Activated CD4-positive, CD25-positive, alpha-beta regulatory T cell treated with anti-CD3 and anti-CD28 coated beads, Interleukin-2, amount 50 U/mL, for 24 hours (primary cell): Measurements from ENCODE around the gene SEPTIN14.
"Not testable (repeated sequence)": the region's sequence is repeated elsewhere in the genome, so short reads cannot be mapped to it uniquely, and the experiment has no call there.

ENCODE experiments used
- ATAC-seq, 2 donors: fragments of 150-1000 bp; cut with Tn5 transposase; one replicate each; pipeline ENCODE4 v1.10.0; 2021; ENCODE audit warnings: mild to moderate bottlenecking in 1 of 2, moderate library complexity in 1 of 2

Gene SEPTIN14

DNA sequence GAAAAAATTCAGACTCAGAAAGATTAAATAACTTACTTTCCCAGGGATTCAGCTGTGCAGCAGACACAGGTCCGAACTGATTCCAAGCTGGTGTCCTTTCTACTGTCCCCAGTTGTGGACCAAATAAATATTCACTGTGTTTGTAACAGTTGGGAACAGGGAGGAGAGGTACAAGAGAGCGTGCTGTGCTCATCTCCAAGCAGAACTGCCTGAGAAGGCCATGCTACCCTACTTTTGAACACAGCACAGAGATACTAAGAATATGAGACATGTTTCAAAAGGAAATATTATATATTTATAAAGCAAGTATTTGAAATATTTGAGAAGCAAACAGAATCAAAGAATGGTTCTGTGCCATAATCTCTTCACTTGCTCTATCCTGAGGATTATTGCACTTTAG lies at the start of gene SEPTIN14:
Gene SEPTIN14, minus strand, starts transcription at position 101 of the 400 bp plus-strand sequence. CDS start 756 bp downstream, outside the sequence.
- ATAC-seq = not testable (repeated sequence)

DNA sequence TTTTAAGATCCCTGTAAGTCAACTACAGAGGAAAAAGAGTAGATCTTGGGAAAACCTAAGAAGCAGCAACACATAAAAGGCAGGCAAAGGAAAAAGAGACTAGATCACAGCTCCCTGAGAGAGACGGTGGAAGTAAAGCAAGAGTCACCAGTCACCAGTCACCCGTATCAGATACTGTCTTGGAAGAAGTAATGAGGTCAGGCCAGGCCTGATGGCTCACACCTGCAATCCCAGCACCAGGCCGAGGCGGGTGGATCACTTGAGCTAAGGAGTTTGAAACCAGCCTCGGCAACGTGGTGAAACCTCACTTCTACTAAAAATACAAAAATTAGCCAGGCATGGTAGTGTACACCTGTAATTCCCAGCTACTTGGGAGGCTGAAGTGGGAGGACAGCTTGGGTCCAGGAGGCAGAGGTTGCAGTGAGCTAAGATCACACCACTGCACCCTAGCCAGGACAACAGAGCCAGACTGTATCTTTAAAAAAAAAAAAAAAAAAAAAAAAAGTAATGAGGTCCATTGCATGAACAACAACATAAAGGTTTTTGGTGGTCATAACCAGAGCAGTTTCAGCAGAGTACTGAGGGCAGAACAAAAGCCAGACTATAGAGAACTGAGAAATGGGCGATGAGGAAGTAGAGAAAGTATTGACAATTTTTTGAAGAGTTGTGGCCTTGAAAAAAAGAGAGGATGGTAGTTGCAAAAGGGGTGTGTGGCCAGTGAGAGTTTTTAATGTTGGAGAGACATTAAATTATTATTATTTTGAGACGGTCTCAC lies 41.6 kb upstream of the SEPTIN14 start:
- ATAC-seq = no peak

DNA sequence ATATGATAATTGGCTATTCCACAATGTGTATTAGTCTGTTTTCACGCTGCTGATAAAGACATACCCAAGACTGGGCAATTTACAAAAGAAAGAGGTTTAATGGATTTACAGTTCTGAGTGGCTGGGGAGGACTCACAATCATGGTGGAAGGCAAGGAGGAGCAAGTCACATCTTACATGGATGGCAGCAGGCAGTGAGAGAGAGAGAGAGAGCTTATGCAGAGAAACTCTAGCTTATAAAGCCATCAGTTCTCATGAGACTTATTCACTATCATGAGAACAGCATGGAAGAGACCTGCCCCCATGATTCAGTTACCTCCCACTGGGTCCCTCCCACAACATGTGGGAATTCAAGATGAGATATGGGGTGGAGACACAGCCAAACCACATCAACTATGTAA lies 38.5 kb upstream of the SEPTIN14 start:
- ATAC-seq = not testable (repeated sequence)

DNA sequence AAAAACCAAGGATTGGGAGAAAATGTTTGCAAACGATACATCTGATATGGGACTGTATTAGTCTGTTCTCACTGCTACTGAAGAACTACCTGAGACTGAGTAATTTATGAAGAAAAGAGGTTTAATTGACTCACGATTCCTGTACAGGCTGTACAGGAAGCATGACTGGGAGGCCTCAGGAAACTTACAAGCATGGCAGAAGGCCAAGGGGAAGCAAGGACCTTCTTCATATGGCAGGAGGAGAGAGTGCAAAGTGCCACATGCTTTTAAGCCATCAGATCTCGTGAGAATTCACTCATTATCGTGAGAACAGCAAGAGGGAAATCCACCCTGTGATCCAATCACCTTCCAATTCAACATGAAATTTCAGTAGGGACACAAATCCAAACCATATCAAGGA lies 35.7 kb upstream of the SEPTIN14 start:
- no peak for ATAC-seq

DNA sequence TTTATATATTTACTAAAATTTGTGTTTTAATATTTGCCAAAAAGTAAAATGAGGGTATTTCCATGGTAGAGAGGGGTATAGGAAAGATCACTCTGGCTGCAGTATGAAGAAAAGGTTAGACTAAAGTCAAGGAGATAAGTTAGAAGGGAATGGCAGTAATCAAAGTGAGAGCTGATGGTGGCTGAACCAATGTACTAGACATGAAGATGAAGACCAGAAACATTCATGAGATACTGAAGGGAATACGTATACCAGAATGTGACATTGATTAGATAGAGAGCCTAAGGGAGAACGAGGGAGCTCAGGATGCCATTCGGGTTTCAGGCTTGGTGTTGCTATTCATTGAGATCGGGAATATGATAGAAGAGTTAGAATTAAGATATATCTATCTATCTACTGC lies 32.5 kb upstream of the SEPTIN14 start:
- ATAC-seq = no peak

DNA sequence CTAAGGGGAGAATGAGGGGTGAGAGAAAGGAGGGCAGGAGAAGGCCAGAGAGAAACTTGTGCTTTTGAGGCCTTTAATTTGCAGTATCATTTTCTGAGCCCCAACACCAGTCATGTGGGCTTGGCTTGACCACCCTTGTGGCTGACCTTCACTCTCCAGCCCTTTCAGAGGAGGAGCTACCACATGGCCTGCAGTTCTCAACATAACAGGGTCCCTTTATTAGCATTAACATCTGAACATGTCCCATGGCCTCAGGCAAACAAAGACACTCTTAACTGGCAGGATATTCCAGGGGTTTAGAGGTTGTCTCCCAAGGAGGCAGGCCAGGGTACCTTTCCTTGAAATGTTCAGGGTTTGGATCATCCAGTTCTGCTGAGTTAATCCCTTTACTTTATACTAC lies 31.4 kb upstream of the SEPTIN14 start:
- ATAC-seq = no peak

DNA sequence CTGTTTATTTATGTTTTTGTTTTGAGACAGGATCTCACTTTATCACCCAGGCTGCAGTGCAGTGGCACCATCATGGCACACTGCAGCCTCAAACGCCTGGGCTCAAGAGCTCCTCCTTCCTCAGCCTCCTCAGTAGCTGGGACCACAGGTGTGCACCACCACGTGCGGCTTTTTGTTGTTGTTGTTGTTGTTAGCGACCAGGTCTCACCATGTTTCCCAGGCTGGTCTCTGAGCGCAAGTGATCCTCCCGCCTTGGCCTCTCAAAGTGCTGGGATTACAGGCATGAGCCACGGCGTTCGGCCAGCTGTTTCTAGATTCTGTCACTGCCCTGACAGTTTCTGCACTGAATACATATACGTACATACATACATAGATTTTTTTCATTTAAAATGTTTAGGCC lies 25.8 kb upstream of the SEPTIN14 start:
- not testable (repeated sequence) for ATAC-seq

DNA sequence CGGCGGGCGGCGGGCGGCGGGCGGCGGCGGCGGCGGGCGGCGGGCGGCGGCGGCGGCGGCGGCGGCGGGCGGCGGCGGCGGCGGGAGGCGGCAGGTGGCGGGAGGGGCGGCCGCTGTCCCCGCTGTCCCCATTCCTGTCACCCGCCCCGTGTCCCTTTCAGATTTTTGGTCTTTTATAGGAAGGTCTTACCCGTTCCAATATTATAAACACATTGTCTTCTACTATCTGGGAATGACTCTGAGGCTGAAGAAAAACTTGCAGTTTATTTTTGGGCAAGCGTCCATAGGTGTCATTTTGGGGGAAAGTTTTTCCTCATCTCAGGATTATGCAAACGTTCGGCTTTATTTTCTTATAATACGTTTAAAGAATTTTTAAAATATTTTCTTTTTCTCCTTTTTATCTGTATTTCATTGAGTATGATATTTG lies 25.3 kb upstream of the SEPTIN14 start:
- no peak for ATAC-seq

DNA sequence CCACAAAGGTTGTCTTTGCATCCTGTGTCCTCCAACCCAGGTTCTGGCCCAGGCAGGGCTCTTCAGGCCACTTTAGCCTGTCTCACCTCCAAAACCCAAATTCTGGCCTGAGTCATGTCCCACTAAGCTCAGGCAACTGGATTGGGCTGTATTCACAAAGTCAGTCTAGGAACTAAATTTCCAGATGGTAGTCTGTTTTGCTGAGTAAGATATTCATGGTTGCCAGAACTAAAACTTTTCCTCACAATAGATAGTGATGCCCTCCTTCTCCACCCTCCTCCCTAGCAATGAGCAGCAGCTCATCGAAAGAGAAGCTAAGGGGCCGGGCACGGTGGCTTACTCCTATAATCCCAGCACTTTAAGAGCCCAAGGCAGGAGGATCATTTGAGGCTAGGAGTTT lies 21.8 kb upstream of the SEPTIN14 start:
- ATAC-seq = no peak

DNA sequence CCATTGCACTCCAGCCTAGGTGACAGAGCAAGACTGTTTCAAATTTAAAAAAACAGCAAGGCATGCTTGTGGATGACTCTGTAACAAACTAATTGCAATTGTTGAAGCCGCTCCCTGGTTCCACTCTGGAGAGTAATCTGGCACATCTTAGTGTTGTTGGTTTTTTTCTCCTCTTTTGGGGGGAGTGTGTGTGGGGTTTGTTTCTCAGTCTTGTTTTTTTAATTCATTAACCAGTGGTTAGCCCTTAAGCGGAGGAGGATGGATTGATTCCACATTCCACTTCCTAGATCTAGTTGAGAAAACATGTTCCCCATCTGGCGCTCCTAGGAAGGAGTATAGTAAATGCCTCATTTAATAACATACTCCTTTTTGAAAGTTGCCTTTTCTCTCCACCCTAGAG lies 16.1 kb upstream of the SEPTIN14 start:
- no peak for ATAC-seq

DNA sequence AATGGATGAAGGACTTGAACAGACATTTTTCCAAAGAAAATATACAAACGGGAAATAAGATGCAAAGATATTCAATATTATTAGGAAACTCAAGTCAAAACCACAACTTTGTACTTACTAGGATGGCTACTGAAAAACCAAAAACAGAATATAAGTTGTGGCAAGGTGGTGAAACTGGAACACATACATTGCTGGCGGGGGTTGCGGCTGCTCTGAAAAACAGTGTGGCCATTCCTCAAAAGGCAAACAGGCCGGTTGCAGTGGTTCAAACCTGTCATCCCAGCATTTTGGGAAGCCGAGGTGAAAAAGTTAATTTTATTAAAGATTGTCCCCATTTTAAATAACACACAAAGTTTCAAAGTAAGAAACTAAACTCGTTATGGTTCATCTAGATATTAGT lies 14.8 kb upstream of the SEPTIN14 start:
- no peak for ATAC-seq

DNA sequence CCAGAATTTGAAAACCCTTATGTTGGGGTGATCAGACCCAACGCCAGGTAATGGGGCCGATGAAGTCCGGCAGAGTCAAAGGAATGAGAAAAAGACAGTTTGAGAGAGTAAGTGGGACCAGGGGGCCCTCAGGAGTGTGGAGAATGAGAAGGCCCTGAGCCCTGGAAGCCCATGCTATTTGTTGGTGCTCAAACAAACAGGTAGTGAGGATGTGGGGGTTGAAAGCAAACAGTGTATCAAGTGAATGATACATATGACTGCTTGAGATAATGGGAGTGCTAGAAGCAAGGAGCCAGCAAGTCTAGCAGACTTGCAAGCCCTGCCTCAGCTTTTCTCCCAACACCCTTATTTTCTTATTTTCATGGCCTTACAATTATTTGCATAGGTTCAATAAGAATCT lies 11.2 kb upstream of the SEPTIN14 start:
- no peak for ATAC-seq

DNA sequence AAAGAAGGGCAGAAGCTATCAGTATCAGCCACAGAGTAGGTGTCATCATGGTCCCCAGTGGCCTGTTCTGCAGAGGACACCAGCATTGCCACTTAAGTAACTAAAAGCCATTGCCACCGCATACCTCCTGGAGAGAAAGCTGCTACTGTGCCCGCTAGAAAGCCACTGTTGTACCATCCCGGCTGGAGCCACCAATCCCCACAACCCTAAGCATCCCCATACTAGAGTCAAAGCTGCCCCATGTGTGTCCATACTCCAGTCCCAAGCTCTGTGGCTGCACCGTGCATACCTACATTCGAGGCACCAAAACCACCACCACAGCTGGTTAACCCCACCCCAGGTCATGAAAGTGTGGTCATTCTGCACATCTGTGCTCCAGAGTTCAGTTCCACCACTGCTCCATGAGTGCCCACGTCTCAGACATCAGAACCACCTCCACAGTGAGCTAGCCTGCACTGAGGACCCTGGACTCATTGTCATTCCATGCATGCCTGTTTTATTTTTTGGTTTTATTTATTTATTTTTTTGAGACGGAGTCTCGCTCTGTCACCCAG lies 9.5 kb upstream of the SEPTIN14 start:
- no peak for ATAC-seq

DNA sequence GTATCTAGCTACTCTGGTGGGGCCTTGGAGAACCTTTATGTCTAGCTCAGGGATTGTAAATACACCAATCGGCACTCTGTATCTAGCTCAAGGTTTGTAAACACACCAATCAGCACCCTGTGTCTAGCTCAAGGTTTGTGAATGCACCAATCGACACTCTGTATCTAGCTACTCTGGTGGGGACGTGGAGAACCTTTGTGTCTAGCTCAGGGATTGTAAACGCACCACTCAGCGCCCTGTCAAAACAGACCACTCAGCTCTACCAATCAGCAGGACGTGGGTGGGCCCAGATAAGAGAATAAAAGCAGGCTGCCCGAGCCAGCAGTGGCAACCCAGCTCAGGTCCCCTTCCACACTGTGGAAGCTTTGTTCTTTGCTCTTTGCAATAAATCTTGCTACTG lies 6.4 kb upstream of the SEPTIN14 start:
- ATAC-seq = not testable (repeated sequence)

DNA sequence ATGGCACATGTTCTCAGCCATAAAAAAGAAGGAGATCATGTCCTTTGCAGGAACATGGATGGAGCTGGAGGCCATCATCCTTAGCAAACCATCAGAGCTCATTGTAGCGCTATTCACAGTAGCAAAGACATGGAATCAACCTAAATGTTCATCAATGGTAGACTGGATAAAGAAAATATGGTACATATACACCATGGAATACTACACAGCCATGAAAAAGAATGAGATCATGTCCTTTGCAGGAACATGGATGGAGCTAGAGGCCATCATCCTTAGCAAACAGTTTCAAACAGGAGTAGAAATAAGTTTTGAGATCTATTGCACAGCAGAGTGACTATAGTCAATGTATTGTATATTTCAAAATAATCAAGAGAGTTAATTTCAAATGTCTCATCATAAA lies 17.4 kb downstream of the SEPTIN14 start:
- not testable (repeated sequence) for ATAC-seq

DNA sequence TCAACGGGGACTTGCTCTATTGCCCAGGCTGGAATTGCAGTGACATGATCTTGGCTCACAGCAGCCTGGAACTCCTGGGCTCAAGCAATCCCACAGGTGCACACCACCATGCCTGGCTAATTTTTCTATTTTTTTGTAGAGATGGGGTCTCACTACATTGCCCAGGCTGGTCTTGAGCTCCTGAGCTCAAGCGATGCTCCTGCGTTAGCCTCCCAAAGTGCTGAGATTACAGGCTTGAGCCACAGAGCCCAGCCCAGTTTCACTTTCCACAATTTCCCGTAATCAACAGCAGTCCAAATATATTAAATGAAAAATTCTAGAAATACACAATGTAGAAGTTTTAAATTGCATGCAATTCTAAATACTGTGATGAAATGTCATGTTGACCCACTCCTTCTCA lies 24.0 kb downstream of the SEPTIN14 start:
- no peak for ATAC-seq

DNA sequence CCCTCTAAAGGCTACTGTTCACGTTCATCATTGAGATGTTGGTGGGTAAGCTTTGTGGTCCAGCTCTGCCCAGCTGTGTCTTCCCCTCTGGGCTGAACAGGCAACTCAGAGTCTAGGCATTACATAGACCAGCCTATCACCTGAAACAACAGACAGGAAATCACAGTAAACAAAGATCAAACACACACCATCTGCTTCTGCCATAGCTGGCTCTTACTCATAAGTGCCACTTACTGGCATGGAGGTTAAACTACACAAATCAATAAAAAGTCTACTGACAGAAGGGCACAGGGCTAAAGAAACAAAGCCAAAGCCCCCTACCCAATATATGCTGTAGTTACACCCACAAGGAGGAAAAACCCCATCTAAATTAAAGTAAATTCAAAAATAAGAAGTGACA lies 35.0 kb downstream of the SEPTIN14 start:
- ATAC-seq = no peak

DNA sequence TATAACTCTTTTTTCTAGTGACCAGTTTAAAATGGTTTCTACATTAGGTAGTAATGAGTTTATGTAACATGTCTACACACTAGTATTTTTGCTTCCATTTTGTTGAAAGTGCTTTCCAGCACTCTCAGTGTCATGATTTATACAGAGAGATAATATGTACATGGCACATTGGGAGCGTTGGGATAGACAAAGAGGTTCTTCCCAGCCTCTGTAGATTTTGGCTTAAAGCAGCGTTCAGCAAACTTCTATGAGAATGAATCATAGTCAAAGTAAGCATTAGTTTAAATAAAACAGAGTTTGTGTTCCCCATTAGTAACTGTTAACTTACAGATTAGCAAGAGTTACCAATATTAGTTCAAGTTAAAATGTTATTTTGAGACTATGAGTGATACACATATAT lies 43.9 kb downstream of the SEPTIN14 start:
- ATAC-seq = no peak

DNA sequence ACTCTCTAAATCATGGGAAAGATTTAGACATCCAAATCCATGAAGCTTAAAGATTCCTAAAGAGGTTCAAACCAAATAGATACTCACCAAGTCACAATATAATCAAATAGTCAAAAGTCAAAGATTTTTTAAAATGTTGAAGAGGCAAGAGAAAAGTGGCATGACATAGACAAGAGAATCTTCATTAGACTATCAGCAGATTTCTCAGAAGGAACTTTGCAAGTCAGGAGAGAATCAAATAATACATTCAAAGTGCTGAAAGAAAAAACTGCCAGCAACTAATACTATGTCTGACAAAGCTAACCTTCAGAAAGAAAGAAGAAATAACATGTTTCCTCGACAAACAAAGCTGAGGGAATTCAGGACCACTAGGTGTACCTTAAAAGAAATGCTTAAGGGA lies 65.3 kb downstream of the SEPTIN14 start:
- not testable (repeated sequence) for ATAC-seq

DNA sequence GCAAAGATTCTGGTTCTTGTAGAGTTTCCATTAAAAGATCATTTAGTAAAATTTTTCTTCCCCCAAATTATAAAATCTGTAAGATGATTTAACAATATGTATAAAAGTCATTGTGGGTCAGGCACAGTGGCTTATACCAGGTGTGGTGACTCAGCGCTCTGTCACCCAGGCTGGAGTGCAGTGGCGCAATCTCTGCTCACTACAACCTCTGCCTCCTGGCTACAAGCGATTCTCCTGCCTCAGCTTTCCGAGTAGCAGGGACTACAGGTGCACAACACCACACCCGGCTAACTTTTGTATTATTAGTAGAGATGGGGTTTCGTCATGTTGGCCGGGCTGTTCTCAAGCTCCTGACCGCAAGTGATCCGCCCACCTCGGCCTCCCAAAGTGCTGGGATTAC lies 68.0 kb downstream of the SEPTIN14 start:
- no peak for ATAC-seq

DNA sequence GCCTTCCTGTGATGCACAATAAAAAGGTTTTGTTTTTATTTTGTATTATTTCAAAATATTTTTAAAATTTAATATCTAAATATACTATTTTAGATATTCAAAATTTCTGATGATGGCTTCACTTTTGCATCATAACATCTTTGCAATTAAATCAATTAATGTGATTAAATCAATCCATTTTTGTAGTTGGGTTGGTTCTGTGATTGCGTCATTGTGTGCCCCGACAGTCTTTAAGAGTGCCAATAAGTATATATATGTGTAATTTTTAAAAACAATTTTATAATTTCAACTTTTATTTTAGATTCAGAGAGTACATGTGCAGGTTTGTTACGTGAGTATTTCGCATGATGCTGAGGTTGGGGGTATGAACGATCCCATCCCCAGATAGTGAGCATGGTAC lies 70.5 kb downstream of the SEPTIN14 start:
- no peak for ATAC-seq

DNA sequence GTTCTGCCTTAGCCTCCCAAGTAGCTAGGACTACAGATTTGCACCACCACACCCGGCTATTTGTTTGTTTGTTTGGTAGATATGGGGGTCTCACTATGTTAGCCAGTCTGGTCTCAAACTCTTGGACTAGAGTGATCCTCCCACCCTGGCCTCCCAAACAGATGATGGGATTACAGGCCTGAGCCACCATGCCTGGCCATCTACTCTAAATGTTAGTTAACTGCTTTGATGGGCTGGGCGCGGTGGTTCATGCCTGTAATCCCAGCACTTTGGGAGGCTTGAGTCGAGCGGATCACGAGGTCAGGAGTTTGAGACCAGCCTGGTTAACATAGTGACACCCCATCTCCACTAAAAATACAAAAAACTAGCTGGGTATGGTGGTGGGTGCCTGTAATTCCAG lies 74.8 kb downstream of the SEPTIN14 start:
- no peak for ATAC-seq

DNA sequence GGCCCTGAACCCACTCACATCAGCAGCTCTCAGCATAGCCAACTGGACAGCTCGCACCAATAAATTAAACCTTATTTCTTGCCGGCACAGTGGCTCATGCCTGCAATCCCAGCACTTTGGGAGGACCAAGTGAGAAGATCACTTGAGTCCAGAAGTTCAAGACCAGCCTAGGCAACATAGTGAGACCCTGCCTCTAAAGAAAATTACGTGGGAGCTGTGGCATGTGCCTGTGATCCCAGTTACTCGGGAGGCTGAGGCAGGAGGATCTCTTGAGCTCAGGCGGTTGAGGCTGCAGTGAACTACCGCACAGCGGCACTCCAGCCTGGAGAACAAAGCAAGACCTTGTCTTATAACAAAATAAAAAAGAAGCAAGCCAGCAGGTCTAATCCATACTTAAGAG lies 75.7 kb downstream of the SEPTIN14 start:
- no peak for ATAC-seq

DNA sequence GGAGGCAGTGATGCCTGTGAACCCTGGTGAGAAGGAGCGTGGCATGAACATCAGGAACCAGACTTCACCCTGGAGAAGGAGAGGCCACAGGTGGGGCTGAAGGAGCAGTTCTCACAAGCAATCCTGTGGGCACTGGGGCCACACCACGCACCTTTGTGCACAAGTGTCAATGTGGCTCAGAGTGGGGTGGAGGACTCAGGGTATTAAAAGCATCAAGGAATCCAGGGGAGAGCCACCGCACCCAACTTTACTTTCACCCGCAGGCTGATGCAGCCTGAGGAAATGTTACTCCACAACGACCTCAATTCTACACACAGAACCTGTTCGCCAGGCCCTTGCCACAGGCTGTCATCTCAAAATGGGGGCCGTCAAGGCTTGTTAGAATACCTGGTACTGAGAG lies 77.1 kb downstream of the SEPTIN14 start:
- ATAC-seq = not testable (repeated sequence)

DNA sequence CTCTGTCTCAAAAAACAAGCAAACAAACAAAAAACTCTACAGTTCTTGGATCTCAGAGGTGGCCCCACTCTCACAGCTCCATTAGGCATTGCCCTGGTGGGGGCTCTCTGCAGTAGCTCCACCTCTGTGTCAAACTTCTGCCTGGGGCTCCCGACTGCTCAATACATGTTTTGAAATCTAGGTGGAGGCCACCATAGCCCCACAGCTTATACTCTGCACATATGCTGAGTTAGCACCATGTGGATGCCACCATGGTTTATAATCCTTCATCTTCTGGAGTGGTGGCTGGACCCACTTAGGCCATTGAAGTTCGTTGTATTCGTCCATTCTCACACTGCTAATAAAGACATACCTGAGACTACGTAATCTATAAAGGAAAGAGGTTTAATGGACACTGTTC lies 78.4 kb downstream of the SEPTIN14 start:
- ATAC-seq = no peak
